WTC11 (cell line): ENCODE results near the gene OTUB1. TPM values are rescaled to one million over a fixed set of nuclear protein-coding genes. Genes with fewer than 3 reads are reported as not detected.

Experiments used
- ATAC-seq: fragments of 200-7000 bp; cut with Tn5 transposase; 2 replicates; pipeline ENCODE4 v1.10.0; 2021; ENCODE audit warnings: mild to moderate bottlenecking, moderate library complexity
- CTCF ChIA-PET: fragments of 300-600 bp; sonication (Branson Sonifier 250); formaldehyde crosslinking; loops from one replicate; lab custom pipeline; 2021; ENCODE audit warnings: antibody characterized with exemption; lab: Charles Lee
- POLR2A ChIA-PET: fragments of 350-600 bp; sonication (Branson Sonifier 250); formaldehyde crosslinking; loops from one replicate; lab custom pipeline; 2021; ENCODE audit warnings: antibody characterized with exemption; lab: Charles Lee
- DNase-seq: peaks from one replicate; pipeline ENCODE4 v3.0.0; 2021; ENCODE audit warnings: low spot score
- H3K27ac Mint-ChIP-seq: 2 replicates; pipeline ENCODE4 v1.8.0; 2021; ENCODE audit warnings: mixed read lengths
- H3K27me3 Mint-ChIP-seq: 2 replicates; pipeline ENCODE4 v1.8.0; 2021; ENCODE audit warnings: low read depth, mild to moderate bottlenecking, moderate library complexity, mixed read lengths
- H3K36me3 Mint-ChIP-seq: 2 replicates; pipeline ENCODE4 v1.8.0; 2021; ENCODE audit warnings: mixed read lengths
- H3K4me1 Mint-ChIP-seq: 2 replicates; pipeline ENCODE4 v1.8.0; 2022; ENCODE audit warnings: mixed read lengths
- H3K4me3 Mint-ChIP-seq: 2 replicates; pipeline ENCODE4 v1.8.0; 2021; ENCODE audit warnings: mild to moderate bottlenecking, moderate library complexity, mixed read lengths
- H3K9me3 Mint-ChIP-seq: 2 replicates; pipeline ENCODE4 v1.8.0; 2021; ENCODE audit warnings: mixed read lengths
- ELF4 ChIP-seq: sonication (generic); formaldehyde crosslinking; IDR thresholded peaks from 2 replicates; pipeline ENCODE4 v1.8.1; 2022; ENCODE audit warnings: low read depth, mild to moderate bottlenecking, moderate library complexity, missing genetic modification reagents
- GTF2I ChIP-seq: fragments of 250-450 bp; sonication (Bioruptor Pico); conservative IDR thresholded peaks from 2 replicates; pipeline ENCODE4 v1.4.0; 2021; ENCODE audit warnings: mild to moderate bottlenecking
- NFATC4 ChIP-seq: fragments of 250-450 bp; sonication (Bioruptor Pico); IDR thresholded peaks from 2 replicates; pipeline ENCODE4 v1.9.0; 2021; ENCODE audit warnings: mild to moderate bottlenecking
- NR1H2 ChIP-seq: sonication (generic); formaldehyde crosslinking; IDR thresholded peaks from 2 replicates; pipeline ENCODE4 v1.9.0; 2021; ENCODE audit warnings: mild to moderate bottlenecking, moderate library complexity, missing genetic modification reagents
- OVOL2 ChIP-seq: fragments of 250-450 bp; sonication (Bioruptor Pico); IDR thresholded peaks from 2 replicates; pipeline ENCODE4 v1.9.0; 2021; ENCODE audit warnings: mild to moderate bottlenecking, borderline replicate concordance
- SMAD3 ChIP-seq: sonication (generic); formaldehyde crosslinking; IDR thresholded peaks from 2 replicates; pipeline ENCODE4 v1.8.0; 2022; ENCODE audit warnings: missing genetic modification reagents, mild to moderate bottlenecking, borderline replicate concordance
- SMAD4 ChIP-seq: sonication (generic); formaldehyde crosslinking; IDR thresholded peaks from 2 replicates; pipeline ENCODE4 v1.8.0; 2022; ENCODE audit warnings: mild to moderate bottlenecking, missing genetic modification reagents
- ZNF317 ChIP-seq: sonication (generic); formaldehyde crosslinking; IDR thresholded peaks from 2 replicates; pipeline ENCODE4 v1.8.1; 2023; ENCODE audit warnings: low read depth, mild to moderate bottlenecking, moderate library complexity, missing genetic modification reagents, borderline replicate concordance
- ZNF416 ChIP-seq: fragments of 250-450 bp; sonication (Bioruptor Pico); IDR thresholded peaks from 2 replicates; pipeline ENCODE4 v1.9.0; 2021; ENCODE audit warnings: mild to moderate bottlenecking, inconsistent platforms
- total RNA-seq: library from RNA; stranded (reverse); gene quantifications from 3 replicates; pipeline ENCODE4 v1.2.3, GENCODE V29; 2021
- TF ChIP-seq, protein P1 (sequence below): sonication (generic); formaldehyde crosslinking; IDR thresholded peaks from 2 replicates; pipeline ENCODE4 v1.8.1; 2022; ENCODE audit warnings: low read depth, mild to moderate bottlenecking, moderate library complexity, missing genetic modification reagents, borderline replicate concordance
- TF ChIP-seq, protein P2 (sequence below): sonication (generic); formaldehyde crosslinking; IDR thresholded peaks from 2 replicates; pipeline ENCODE4 v1.8.0; 2023; ENCODE audit warnings: mild to moderate bottlenecking, missing genetic modification reagents
- TF ChIP-seq, protein P3 (sequence below): fragments of 250-450 bp; sonication (Bioruptor Pico); IDR thresholded peaks from 2 replicates; pipeline ENCODE4 v1.9.0; 2021; ENCODE audit warnings: mild to moderate bottlenecking
- TF ChIP-seq, protein P4 (sequence below): sonication (generic); formaldehyde crosslinking; IDR thresholded peaks from 2 replicates; pipeline ENCODE4 v1.8.1; 2023; ENCODE audit warnings: mild to moderate bottlenecking, moderate library complexity, missing genetic modification reagents
- TF ChIP-seq, protein P5 (sequence below): sonication (generic); formaldehyde crosslinking; IDR thresholded peaks from 2 replicates; pipeline ENCODE4 v1.8.0; 2022; ENCODE audit warnings: mild to moderate bottlenecking, missing genetic modification reagents

Gene OTUB1
- total RNA-seq, 1 experiment from 2014 or later, result 112 TPM

DNA sequence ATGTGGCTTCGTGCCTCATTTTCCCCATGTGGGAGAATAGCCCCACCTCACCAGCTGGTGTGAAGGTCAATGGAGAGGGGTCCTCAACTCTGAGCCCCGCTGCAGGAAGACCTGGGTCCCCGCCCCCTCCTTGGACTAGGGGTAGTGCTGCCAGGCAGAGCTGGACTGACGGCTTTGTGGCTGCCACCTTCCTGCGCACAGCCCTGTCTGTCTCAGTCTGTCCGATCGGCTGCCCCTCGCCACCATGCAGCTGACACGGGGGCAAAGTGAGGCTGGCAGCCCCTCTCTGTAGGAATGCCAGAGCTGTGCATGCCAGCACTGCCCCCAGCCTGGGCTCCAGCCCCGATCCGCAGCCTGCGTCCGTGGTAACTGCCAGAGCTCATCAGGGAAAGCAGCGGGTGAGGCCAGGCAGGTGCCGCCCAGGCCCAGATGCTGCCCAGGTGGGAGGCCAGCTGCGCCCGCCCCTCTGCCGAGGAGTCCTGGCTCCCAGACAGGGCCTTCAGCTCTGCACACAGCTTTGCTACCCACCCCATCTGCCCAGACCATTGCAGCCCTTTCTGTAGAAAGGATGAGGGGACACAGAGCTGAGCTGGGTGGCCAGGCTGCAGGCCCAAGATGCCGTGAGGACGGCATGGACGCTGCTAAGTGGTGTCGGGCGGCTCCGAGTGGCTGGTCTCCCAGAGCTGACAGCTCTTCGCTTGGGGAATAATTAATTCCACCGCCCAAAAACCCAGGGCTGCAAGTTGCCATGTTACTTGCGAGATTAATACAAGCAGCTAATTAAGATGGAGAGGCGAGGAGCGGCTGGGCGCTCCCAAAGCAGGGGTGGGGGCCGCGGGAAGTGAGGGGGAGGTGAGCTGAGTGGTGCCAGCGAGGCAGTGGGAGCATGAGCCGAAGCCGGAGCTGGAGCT is 30.0 kb downstream of the OTUB1 start:
- Mint-ChIP-seq H3K36me3 (peaks cover 2% of the 10 kb centered on the region), H3K27me3 (peaks cover 76% of the 10 kb centered on the region), H3K4me3 (no peak overlapping the region), H3K9me3 (peaks cover 2% of the 10 kb centered on the region; the same call in 1 of the 2 replicates), H3K4me1 (peaks cover 16% of the 10 kb centered on the region), H3K27ac (no peak overlapping the region)
- ATAC-seq (no peak), DNase-seq (no peak)
- CTCF ChIA-PET, result interaction anchor here (0.7 to 3.5 kb wide), 13 partner anchors 9 to 287 kb away, joined by 3 to 17 read pairs (median 4); no protein-coding TSS in a partner anchor
- POLR2A ChIA-PET, result interaction anchor here (0.8 kb wide), 1 partner anchor 17 kb away, joined by 3 read pairs; no protein-coding TSS in a partner anchor
- TF ChIP-seq GTF2I (CRISPR knock-in tag), result no peak
- TF ChIP-seq, protein P1, sequence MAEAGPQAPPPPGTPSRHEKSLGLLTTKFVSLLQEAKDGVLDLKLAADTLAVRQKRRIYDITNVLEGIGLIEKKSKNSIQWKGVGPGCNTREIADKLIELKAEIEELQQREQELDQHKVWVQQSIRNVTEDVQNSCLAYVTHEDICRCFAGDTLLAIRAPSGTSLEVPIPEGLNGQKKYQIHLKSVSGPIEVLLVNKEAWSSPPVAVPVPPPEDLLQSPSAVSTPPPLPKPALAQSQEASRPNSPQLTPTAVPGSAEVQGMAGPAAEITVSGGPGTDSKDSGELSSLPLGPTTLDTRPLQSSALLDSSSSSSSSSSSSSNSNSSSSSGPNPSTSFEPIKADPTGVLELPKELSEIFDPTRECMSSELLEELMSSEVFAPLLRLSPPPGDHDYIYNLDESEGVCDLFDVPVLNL (CRISPR knock-in tag), result no peak

DNA sequence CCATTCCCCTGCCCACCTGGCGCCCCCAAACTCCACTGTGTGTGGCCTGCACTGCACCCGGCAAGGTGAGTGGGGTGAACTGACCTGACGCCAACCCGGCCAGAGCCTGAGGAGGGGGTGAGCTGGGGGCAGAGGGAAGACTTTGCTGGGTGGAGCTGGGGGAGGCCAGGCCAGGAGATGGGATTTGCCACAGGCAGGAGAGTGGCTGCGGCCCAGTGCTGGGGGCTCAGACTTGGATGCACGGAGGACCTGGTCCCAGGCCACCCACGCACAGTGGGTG is 31.6 kb downstream of the OTUB1 start:
- H3K36me3 Mint-ChIP-seq, result no peaks in the 10 kb centered on the region
- CTCF ChIA-PET, result interaction anchor here (9.6 kb wide), 1 partner anchor 17 kb away, joined by 75 read pairs; no protein-coding TSS in a partner anchor
- ATAC-seq (no peak), DNase-seq (no peak)
- peaks cover 31% of the 10 kb centered on the region for H3K4me1 Mint-ChIP-seq
- H3K27me3 Mint-ChIP-seq, result peaks cover 59% of the 10 kb centered on the region
- H3K27ac Mint-ChIP-seq, result no peak overlapping the region
- H3K4me3 Mint-ChIP-seq, result no peak overlapping the region
- POLR2A ChIA-PET, result no interaction called here
- H3K9me3 Mint-ChIP-seq, result no peaks in the 10 kb centered on the region
- TF ChIP-seq, protein P2, sequence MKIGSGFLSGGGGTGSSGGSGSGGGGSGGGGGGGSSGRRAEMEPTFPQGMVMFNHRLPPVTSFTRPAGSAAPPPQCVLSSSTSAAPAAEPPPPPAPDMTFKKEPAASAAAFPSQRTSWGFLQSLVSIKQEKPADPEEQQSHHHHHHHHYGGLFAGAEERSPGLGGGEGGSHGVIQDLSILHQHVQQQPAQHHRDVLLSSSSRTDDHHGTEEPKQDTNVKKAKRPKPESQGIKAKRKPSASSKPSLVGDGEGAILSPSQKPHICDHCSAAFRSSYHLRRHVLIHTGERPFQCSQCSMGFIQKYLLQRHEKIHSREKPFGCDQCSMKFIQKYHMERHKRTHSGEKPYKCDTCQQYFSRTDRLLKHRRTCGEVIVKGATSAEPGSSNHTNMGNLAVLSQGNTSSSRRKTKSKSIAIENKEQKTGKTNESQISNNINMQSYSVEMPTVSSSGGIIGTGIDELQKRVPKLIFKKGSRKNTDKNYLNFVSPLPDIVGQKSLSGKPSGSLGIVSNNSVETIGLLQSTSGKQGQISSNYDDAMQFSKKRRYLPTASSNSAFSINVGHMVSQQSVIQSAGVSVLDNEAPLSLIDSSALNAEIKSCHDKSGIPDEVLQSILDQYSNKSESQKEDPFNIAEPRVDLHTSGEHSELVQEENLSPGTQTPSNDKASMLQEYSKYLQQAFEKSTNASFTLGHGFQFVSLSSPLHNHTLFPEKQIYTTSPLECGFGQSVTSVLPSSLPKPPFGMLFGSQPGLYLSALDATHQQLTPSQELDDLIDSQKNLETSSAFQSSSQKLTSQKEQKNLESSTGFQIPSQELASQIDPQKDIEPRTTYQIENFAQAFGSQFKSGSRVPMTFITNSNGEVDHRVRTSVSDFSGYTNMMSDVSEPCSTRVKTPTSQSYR, result no peak
- TF ChIP-seq SMAD4 (CRISPR knock-in tag) (no peak), NR1H2 (CRISPR knock-in tag) (no peak), SMAD3 (CRISPR knock-in tag) (no peak), ZNF416 (CRISPR knock-in tag) (no peak), ZNF317 (CRISPR knock-in tag) (no peak), OVOL2 (CRISPR knock-in tag) (no peak), ELF4 (no peak), NFATC4 (CRISPR knock-in tag) (no peak)
- TF ChIP-seq, protein P3, sequence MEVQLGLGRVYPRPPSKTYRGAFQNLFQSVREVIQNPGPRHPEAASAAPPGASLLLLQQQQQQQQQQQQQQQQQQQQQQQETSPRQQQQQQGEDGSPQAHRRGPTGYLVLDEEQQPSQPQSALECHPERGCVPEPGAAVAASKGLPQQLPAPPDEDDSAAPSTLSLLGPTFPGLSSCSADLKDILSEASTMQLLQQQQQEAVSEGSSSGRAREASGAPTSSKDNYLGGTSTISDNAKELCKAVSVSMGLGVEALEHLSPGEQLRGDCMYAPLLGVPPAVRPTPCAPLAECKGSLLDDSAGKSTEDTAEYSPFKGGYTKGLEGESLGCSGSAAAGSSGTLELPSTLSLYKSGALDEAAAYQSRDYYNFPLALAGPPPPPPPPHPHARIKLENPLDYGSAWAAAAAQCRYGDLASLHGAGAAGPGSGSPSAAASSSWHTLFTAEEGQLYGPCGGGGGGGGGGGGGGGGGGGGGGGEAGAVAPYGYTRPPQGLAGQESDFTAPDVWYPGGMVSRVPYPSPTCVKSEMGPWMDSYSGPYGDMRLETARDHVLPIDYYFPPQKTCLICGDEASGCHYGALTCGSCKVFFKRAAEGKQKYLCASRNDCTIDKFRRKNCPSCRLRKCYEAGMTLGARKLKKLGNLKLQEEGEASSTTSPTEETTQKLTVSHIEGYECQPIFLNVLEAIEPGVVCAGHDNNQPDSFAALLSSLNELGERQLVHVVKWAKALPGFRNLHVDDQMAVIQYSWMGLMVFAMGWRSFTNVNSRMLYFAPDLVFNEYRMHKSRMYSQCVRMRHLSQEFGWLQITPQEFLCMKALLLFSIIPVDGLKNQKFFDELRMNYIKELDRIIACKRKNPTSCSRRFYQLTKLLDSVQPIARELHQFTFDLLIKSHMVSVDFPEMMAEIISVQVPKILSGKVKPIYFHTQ (CRISPR knock-in tag), result no peak
- TF ChIP-seq, protein P4, sequence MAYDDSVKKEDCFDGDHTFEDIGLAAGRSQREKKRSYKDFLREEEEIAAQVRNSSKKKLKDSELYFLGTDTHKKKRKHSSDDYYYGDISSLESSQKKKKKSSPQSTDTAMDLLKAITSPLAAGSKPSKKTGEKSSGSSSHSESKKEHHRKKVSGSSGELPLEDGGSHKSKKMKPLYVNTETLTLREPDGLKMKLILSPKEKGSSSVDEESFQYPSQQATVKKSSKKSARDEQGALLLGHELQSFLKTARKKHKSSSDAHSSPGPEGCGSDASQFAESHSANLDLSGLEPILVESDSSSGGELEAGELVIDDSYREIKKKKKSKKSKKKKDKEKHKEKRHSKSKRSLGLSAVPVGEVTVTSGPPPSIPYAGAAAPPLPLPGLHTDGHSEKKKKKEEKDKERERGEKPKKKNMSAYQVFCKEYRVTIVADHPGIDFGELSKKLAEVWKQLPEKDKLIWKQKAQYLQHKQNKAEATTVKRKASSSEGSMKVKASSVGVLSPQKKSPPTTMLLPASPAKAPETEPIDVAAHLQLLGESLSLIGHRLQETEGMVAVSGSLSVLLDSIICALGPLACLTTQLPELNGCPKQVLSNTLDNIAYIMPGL (CRISPR knock-in tag), result no peak
- TF ChIP-seq, protein P5, sequence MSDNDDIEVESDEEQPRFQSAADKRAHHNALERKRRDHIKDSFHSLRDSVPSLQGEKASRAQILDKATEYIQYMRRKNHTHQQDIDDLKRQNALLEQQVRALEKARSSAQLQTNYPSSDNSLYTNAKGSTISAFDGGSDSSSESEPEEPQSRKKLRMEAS (CRISPR knock-in tag), result no peak
- TF ChIP-seq, protein P1 (CRISPR knock-in tag), result no peak
